Endothelial cell (in vitro differentiated cells): Measurements from ENCODE around the gene MTMR2. TPM values are rescaled to one million over a fixed set of nuclear protein-coding genes. Genes with fewer than 3 reads are reported as not detected.

ENCODE experiments used
- DNase-seq: peaks from one replicate; pipeline ENCODE4 v3.0.0; 2021; ENCODE audit warnings: low spot score
- H3K27ac Mint-ChIP-seq: one replicate; pipeline ENCODE4 v1.8.0; 2021; ENCODE audit warnings: mixed read lengths, inconsistent platforms; ENCODE audit not compliant: unreplicated experiment
- H3K27me3 Mint-ChIP-seq: one replicate; pipeline ENCODE4 v1.8.0; 2021; ENCODE audit warnings: mild to moderate bottlenecking, moderate library complexity, mixed read lengths, inconsistent platforms; ENCODE audit not compliant: unreplicated experiment
- H3K36me3 Mint-ChIP-seq: one replicate; pipeline ENCODE4 v1.8.0; 2021; ENCODE audit warnings: mild to moderate bottlenecking, low read depth, mixed read lengths, inconsistent platforms; ENCODE audit not compliant: unreplicated experiment
- H3K4me1 Mint-ChIP-seq: one replicate; pipeline ENCODE4 v1.8.0; 2021; ENCODE audit warnings: mild to moderate bottlenecking, mixed read lengths, inconsistent platforms; ENCODE audit not compliant: unreplicated experiment
- H3K4me3 Mint-ChIP-seq: one replicate; pipeline ENCODE4 v1.8.0; 2021; ENCODE audit warnings: mild to moderate bottlenecking, mixed read lengths, inconsistent platforms; ENCODE audit not compliant: unreplicated experiment
- H3K9me3 Mint-ChIP-seq: one replicate; pipeline ENCODE4 v1.8.0; 2021; ENCODE audit warnings: mixed read lengths, inconsistent platforms; ENCODE audit not compliant: unreplicated experiment
- total RNA-seq: library from RNA; stranded (reverse); fragmentation: NEBNext Ultra II Directional; extraction: Animal tissue kit (Norgen Biotek cat#: 25700); gene quantifications from one replicate; pipeline ENCODE4 v1.2.1, GENCODE V29; 2021; ENCODE audit not compliant: unreplicated experiment
- TF ChIP-seq, protein P1 (sequence below): fragments of 200-600 bp; sonication (generic); IDR thresholded peaks from one replicate; pipeline ENCODE4 v1.5.0; 2021; ENCODE audit warnings: antibody characterized with exemption; ENCODE audit not compliant: unreplicated experiment

Gene MTMR2
- total RNA-seq, 1 donor from 2014 or later, result 65.0 TPM

DNA sequence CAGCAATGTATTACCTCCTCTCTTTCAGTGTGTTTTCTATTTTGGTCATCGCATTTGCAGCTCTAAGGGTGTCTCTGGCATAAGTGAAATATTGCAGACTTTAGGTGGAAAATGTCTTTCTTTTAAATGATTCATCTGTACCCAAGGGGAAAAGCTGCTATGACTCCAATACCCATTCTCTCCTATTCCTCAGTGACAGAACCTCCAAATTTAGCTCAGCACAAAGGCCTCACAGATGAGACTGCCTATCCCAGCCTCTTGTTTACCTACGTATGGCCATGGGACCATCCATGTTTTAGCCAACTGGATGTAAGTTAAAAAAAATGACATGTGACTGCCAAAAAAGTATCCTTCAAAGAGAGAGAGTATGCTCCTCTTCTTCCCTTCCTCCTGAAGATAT lies 7.9 kb downstream of the MTMR2 start:
- H3K4me3 Mint-ChIP-seq, result no peak overlapping the region
- H3K4me1 Mint-ChIP-seq, result peaks cover 19% of the 10 kb centered on the region
- DNase-seq, result no peak
- no peaks in the 10 kb centered on the region for H3K36me3 Mint-ChIP-seq
- H3K27me3 Mint-ChIP-seq, result no peaks in the 10 kb centered on the region
- TF ChIP-seq, protein P1, sequence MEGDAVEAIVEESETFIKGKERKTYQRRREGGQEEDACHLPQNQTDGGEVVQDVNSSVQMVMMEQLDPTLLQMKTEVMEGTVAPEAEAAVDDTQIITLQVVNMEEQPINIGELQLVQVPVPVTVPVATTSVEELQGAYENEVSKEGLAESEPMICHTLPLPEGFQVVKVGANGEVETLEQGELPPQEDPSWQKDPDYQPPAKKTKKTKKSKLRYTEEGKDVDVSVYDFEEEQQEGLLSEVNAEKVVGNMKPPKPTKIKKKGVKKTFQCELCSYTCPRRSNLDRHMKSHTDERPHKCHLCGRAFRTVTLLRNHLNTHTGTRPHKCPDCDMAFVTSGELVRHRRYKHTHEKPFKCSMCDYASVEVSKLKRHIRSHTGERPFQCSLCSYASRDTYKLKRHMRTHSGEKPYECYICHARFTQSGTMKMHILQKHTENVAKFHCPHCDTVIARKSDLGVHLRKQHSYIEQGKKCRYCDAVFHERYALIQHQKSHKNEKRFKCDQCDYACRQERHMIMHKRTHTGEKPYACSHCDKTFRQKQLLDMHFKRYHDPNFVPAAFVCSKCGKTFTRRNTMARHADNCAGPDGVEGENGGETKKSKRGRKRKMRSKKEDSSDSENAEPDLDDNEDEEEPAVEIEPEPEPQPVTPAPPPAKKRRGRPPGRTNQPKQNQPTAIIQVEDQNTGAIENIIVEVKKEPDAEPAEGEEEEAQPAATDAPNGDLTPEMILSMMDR, result no peak
- H3K27ac Mint-ChIP-seq, result no peak overlapping the region
- no peaks in the 10 kb centered on the region for H3K9me3 Mint-ChIP-seq

DNA sequence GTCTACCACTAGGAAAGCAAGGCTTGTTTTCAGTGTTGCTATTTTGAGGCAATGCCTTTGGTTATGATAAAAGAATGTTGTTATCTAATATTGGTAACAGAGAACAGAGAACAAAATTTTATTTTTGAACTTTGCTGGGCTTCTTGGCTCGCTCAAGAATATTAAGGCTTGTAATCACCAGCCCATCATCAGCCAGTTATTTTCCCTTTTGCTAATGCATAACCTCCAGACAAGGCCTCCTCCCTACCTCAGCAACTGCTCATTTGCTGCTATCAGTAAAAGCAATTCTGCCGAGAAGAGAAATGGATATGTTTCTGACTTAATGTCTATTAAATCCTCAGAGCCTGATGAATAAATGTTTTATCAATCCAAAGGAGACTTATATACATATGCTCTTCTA lies 8.9 kb downstream of the MTMR2 start:
- Mint-ChIP-seq H3K9me3 (no peaks in the 10 kb centered on the region), H3K4me1 (peaks cover 19% of the 10 kb centered on the region), H3K27ac (no peak overlapping the region), H3K36me3 (no peaks in the 10 kb centered on the region), H3K27me3 (no peaks in the 10 kb centered on the region), H3K4me3 (no peak overlapping the region)
- TF ChIP-seq, protein P1, result no peak
- no peak for DNase-seq

DNA sequence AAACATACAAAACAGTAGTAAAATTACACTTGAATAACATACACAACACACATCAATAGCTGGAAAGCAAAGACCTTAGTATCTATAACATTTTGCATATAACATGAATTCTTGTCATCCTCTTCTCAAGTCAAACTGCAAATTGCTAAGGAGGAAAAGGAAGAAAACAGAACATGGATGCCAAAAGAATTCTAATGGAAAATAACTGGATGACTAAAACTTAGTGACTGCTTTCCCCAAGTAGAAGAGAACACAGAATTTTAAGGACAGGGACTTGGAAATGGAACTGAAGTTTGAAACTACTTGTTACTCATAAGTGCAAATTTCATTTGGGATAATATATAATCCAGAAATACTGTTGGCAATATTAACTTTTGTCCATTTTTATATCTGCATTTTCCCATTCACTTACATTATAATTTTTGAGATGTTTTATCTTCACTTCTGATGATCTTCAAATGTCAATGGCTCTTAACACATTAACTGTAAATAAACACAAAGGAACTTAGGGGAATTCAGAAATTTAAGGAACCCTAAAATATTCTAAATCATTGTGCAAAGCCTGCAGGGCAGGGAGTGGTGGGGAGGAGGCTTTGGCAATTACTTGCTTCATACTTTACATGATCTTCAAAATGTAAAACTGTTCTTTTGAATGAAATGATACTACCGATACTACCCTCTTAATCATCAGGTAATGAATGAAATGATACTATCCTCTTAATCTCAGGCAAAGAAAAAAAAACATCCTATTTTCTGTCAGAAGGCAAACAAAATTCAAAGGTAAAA lies 9.9 kb downstream of the MTMR2 start:
- Mint-ChIP-seq H3K36me3 (no peaks in the 10 kb centered on the region), H3K27me3 (no peaks in the 10 kb centered on the region), H3K4me1 (peaks cover 19% of the 10 kb centered on the region), H3K4me3 (no peak overlapping the region), H3K27ac (peak overlapping the region; percentile 70), H3K9me3 (no peaks in the 10 kb centered on the region)
- TF ChIP-seq, protein P1, result no peak
- DNase-seq, result no peak

DNA sequence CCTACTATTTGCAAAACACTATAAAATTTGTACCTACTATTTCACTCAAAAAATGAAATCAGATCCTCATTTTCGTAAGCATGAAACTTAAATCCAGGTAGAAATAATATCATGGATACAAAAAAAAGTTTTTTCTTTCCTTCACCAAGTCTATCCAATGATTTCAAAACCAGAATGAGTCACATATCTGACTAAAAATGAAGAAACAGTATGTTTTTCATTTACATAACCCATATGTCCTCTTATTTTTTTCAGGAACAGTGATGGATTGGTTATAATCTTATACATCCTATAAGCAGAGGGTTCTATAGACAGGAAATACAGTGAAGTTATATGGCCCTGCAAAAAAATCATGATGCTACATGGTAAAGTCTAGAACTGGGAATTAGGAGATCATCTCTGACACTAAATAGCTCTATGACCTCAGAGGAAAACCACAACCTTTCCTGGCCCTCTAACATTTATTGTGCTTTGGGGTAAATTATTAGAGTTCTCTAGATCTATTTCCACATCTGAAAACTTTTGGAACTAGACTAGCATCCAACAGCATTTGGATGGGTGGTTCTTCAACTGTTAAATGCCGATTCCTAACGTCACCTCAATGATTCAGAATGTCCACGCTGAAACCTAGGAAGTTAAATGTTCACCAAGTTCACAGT lies 10.9 kb downstream of the MTMR2 start:
- Mint-ChIP-seq H3K4me1 (peaks cover 19% of the 10 kb centered on the region), H3K36me3 (no peaks in the 10 kb centered on the region), H3K4me3 (no peak overlapping the region), H3K9me3 (no peaks in the 10 kb centered on the region), H3K27ac (no peak overlapping the region), H3K27me3 (no peaks in the 10 kb centered on the region)
- TF ChIP-seq, protein P1, result no peak
- DNase-seq, result no peak

DNA sequence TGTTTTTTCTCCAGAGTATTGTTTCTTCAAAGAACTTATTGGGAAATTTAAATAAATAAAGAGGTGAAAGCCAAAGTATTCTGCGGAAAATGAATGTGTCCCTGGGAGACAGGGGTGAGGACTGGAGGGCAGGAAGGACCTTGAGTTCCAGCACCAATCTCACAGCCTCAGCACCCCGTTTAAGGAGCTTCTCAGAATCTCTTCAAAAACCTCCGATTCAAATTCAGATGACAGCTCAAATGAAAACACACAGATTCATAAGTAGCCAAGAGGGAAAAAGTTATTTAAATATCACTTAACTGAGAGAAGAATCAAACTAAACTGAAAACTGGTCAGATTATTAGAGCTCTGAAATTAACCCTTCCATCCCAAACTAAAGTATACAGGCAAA lies 12.5 kb downstream of the MTMR2 start:
- H3K36me3 Mint-ChIP-seq, result no peaks in the 10 kb centered on the region
- H3K4me1 Mint-ChIP-seq, result peaks cover 13% of the 10 kb centered on the region
- no peaks in the 10 kb centered on the region for H3K9me3 Mint-ChIP-seq
- TF ChIP-seq, protein P1, result no peak
- H3K4me3 Mint-ChIP-seq, result no peak overlapping the region
- H3K27me3 Mint-ChIP-seq, result no peaks in the 10 kb centered on the region
- no peak for DNase-seq
- H3K27ac Mint-ChIP-seq, result no peak overlapping the region
